ENCODE data around the gene COL4A2.

DNA sequence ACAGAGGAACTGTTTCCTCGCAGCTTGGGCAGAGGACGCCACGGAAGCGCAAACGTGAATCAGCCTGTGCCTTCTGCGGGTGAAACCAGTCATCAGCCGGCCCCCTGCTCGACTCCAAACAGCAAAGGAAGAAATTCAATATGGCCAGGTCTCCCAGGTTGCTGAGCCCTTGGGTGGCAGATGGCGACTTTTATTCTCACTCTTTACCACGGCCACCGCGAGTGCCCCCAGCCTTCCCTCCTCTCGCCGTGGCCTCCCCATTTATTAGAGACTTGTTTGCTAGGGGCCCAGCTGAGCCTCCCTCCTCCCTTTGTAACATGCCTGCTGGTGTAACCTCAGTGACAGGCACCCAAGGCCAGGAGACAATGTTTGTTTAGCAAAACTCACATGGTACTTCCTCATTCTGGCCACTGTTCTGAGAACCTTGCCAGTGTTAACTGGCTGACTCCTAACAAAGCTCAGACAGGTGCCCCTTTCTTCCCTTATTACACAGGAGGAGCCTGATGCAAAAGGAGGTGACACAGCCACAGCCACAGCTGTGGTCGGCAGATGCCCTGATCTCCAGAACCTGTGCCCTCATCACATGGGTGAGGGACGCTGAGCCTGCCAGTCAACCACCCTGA is 248.6 kb downstream of the COL4A2 start:
- TF ChIP-seq, protein P1, sequence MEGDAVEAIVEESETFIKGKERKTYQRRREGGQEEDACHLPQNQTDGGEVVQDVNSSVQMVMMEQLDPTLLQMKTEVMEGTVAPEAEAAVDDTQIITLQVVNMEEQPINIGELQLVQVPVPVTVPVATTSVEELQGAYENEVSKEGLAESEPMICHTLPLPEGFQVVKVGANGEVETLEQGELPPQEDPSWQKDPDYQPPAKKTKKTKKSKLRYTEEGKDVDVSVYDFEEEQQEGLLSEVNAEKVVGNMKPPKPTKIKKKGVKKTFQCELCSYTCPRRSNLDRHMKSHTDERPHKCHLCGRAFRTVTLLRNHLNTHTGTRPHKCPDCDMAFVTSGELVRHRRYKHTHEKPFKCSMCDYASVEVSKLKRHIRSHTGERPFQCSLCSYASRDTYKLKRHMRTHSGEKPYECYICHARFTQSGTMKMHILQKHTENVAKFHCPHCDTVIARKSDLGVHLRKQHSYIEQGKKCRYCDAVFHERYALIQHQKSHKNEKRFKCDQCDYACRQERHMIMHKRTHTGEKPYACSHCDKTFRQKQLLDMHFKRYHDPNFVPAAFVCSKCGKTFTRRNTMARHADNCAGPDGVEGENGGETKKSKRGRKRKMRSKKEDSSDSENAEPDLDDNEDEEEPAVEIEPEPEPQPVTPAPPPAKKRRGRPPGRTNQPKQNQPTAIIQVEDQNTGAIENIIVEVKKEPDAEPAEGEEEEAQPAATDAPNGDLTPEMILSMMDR (IDR thresholded peaks at IDR 0.05; ENCODE audit: insufficient read depth, low read depth, low read length), result no peak
- TF ChIP-seq EZH2 (IDR thresholded peaks at IDR 0.05; ENCODE audit: insufficient read depth, low read length), result no peak

Measured in astrocyte (in vitro differentiated cells and primary cell).